Measurements from ENCODE around the gene DEGS1.
"Not testable (repeated sequence)": the region's sequence is repeated elsewhere in the genome, so short reads cannot be mapped to it uniquely, and the experiment has no call there.

Gene DEGS1

GRCh38 chr1:224181453-224181810 lies 1.6 kb upstream of the DEGS1 start:
- DNase-seq: no peak

GRCh38 chr1:224182057-224182865 lies 779 bp upstream of the DEGS1 start:
- DNase-seq: no peak

GRCh38 chr1:224183591-224184312 lies 712 bp downstream of the DEGS1 start:
- peak; percentile 59 for DNase-seq

GRCh38 chr1:224185208-224185607 lies 2.2 kb downstream of the DEGS1 start:
- DNase-seq: no peak

GRCh38 chr1:224188286-224188685 lies 5.2 kb downstream of the DEGS1 start:
- no peak for DNase-seq

GRCh38 chr1:224189561-224189960 lies 6.5 kb downstream of the DEGS1 start:
- DNase-seq: no peak

GRCh38 chr1:224192082-224192788 lies 9.2 kb downstream of the DEGS1 start:
- DNase-seq: no peak

- DNase-seq: no peak
These were observed 10.4 kb downstream of the DEGS1 start for GRCh38 chr1:224193319-224193966.

- DNase-seq: no peak
These were observed 14.0 kb downstream of the DEGS1 start for GRCh38 chr1:224196813-224197600.

- DNase-seq: no peak
These were observed 15.5 kb downstream of the DEGS1 start for GRCh38 chr1:224198572-224198971.

- no peak for DNase-seq
These were observed 16.6 kb downstream of the DEGS1 start for GRCh38 chr1:224199679-224200078.

GRCh38 chr1:224201383-224201782 lies 18.3 kb downstream of the DEGS1 start:
- DNase-seq: no peak

- DNase-seq: no peak
These were observed 18.8 kb downstream of the DEGS1 start for GRCh38 chr1:224201853-224202252.

- no peak for DNase-seq
These were observed 20.4 kb downstream of the DEGS1 start for GRCh38 chr1:224203243-224204016.

- no peak for DNase-seq
These were observed 22.4 kb downstream of the DEGS1 start for GRCh38 chr1:224205438-224205840.

- not testable (repeated sequence) for DNase-seq
These were observed 23.0 kb downstream of the DEGS1 start for GRCh38 chr1:224205931-224206538.

- peak; percentile 95 for DNase-seq
These were observed 28.3 kb downstream of the DEGS1 start for GRCh38 chr1:224211206-224211962.

GRCh38 chr1:224212618-224213061 lies 29.6 kb downstream of the DEGS1 start:
- no peak for DNase-seq

GRCh38 chr1:224213438-224214119 lies 30.5 kb downstream of the DEGS1 start:
- no peak for DNase-seq

GRCh38 chr1:224216382-224216781 lies 33.3 kb downstream of the DEGS1 start:
- no peak for DNase-seq

All from NCI-H1694 (cell line).